Thyroid gland (tissue), 4 donors: Measurements from ENCODE around the gene RCOR1.

Experiments used
- CTCF ChIP-seq, 6 experiments: fragments of 200-600 bp in 3 of 6; fragments of 450-650 bp in 3 of 6; sonication (generic) in 3 of 6; IDR thresholded peaks; one replicate each; pipeline ENCODE4 v1.5.1; 2016 to 2019; ENCODE audit warnings: antibody characterized with exemption in 6 of 6, mild to moderate bottlenecking in 2 of 6, inconsistent platforms in 1 of 6, moderate library complexity in 1 of 6
- POLR2A ChIP-seq, 2 donors: fragments of 450-650 bp; IDR thresholded peaks; one replicate each; pipeline ENCODE4 v1.6.1; 2017; ENCODE audit warnings: antibody characterized with exemption in 2 of 2, mild to moderate bottlenecking in 2 of 2, moderate library complexity in 1 of 2

GRCh38 chr14:102684298-102684663, 91.8 kb downstream of the RCOR1 start:
- TF ChIP-seq CTCF (IDR thresholded peaks at IDR 0.05) (no peak), POLR2A (IDR thresholded peaks at IDR 0.05) (no peak)
